GM12878 (cell line): ENCODE data around the gene PLXND1. TPM values are rescaled to one million over a fixed set of nuclear protein-coding genes. Genes with fewer than 3 reads are reported as not detected.

ENCODE experiments used
- ATAC-seq: fragments of 200-7000 bp; cut with Tn5 transposase; 3 replicates; pipeline ENCODE4 v1.9.1; 2020; ENCODE audit warnings: mild to moderate bottlenecking, moderate library complexity
- BruUV-seq: library from RNA; stranded (reverse); fragments of 400-500 nt; replicated peaks from 2 replicates; lab custom pipeline; 2021; lab: Mats Ljungman, UMichigan
- CTCF ChIA-PET: fragments of 300-600 bp; sonication (Branson Sonifier 250); formaldehyde crosslinking; extraction: SDS; loops from one replicate; lab custom pipeline; 2021; ENCODE audit warnings: inconsistent platforms; lab: Yijun Ruan, JAX
- POLR2A ChIA-PET: fragments of 350-600 bp; formaldehyde crosslinking; extraction: SDS; loops from one replicate; lab custom pipeline; 2021; ENCODE audit warnings: inconsistent platforms; lab: Charles Lee
- RAD21 ChIA-PET: fragments of 300-600 bp; sonication (Branson Sonifier 250); formaldehyde crosslinking; loops from one replicate; lab custom pipeline; 2023; ENCODE audit warnings: antibody characterized with exemption; ENCODE audit not compliant: unreplicated experiment; lab: Charles Lee
- SMC1A ChIA-PET: fragments of 300-600 bp; sonication (Branson Sonifier 250); formaldehyde crosslinking; loops from one replicate; lab custom pipeline; 2023; ENCODE audit not compliant: unreplicated experiment, uncharacterized antibody; lab: Charles Lee
- DNase-seq: peaks from one replicate; pipeline ENCODE4 v3.0.0-alpha.2; 2011; ENCODE audit warnings: low read depth, low spot score
- FAIRE-seq: peaks from 3 replicates; lab custom pipeline; 2011; peaks lifted over from hg19 to GRCh38; lab: Jason Lieb, UNC
- H2AFZ ChIP-seq: 2 replicates; pipeline ENCODE4 v1.6.0; 2011; ENCODE audit warnings: low read depth, low read length, control low read depth; ENCODE audit not compliant: control insufficient read depth
- H3K27ac ChIP-seq: 2 replicates; pipeline ENCODE4 v1.5.1; 2011; ENCODE audit warnings: control low read depth; ENCODE audit not compliant: control insufficient read depth, insufficient read depth
- H3K27me3 ChIP-seq, 2 experiments: replicated peaks in 1 of 2; 2 replicates each; pipeline versions ENCODE4 v1.6.0 to v1.6.1; 2011; ENCODE audit warnings: low read length in 1 of 2; ENCODE audit not compliant: control insufficient read depth in 2 of 2, insufficient read depth in 2 of 2
- H3K36me3 ChIP-seq, 2 experiments: 2 replicates each; pipeline ENCODE4 v1.5.1; 2011; ENCODE audit warnings: low read length in 1 of 2; ENCODE audit not compliant: control insufficient read depth in 2 of 2, insufficient read depth in 2 of 2
- H3K4me1 ChIP-seq: 2 replicates; pipeline ENCODE4 v1.6.1; 2011; ENCODE audit warnings: mild to moderate bottlenecking, low read length, moderate library complexity, mixed read lengths; ENCODE audit not compliant: control insufficient read depth, insufficient read depth
- H3K4me2 ChIP-seq: 2 replicates; pipeline ENCODE4 v1.6.0; 2011; ENCODE audit warnings: control low read depth; ENCODE audit not compliant: control insufficient read depth, insufficient read depth
- H3K4me3 ChIP-seq: fragments of 200-600 bp; sonication (generic); 2 replicates; pipeline ENCODE4 v1.5.1; 2016
- H3K79me2 ChIP-seq: 2 replicates; pipeline ENCODE4 v1.6.0; 2011; ENCODE audit warnings: low read length; ENCODE audit not compliant: control insufficient read depth, insufficient read depth
- H3K9ac ChIP-seq: 2 replicates; pipeline ENCODE4 v1.8.0; 2011; ENCODE audit warnings: low read length, control low read depth, mixed read lengths; ENCODE audit not compliant: control insufficient read depth, insufficient read depth
- H3K9me3 ChIP-seq: replicated peaks from 3 replicates; pipeline ENCODE4 v1.5.1; 2011; ENCODE audit warnings: mild to moderate bottlenecking, low read length; ENCODE audit not compliant: control insufficient read depth, insufficient read depth
- H4K20me1 ChIP-seq: 2 replicates; pipeline ENCODE4 v1.6.0; 2011; ENCODE audit not compliant: control insufficient read depth, insufficient read depth
- CBFB ChIP-seq: IDR thresholded peaks from 2 replicates; pipeline ENCODE4 v1.6.1; 2016; ENCODE audit warnings: antibody characterized with exemption, low read depth
- CREM ChIP-seq: IDR thresholded peaks from 2 replicates; pipeline ENCODE4 v1.6.1; 2014; ENCODE audit warnings: antibody characterized with exemption, low read depth
- ETV6 ChIP-seq, 2 experiments: fragments of 450-650 bp in 1 of 2; IDR thresholded peaks in 1 of 2; conservative IDR thresholded peaks in 1 of 2; 2 replicates each; pipeline ENCODE4 v1.6.1; 2014; ENCODE audit warnings: antibody characterized with exemption in 1 of 2, borderline replicate concordance in 1 of 2, low read depth in 1 of 2, mild to moderate bottlenecking in 1 of 2, moderate library complexity in 1 of 2
- FOXK2 ChIP-seq: fragments of 450-650 bp; IDR thresholded peaks from 2 replicates; pipeline ENCODE4 v1.6.1; 2017; ENCODE audit warnings: mild to moderate bottlenecking, moderate library complexity
- MEF2A ChIP-seq: IDR thresholded peaks from 2 replicates; pipeline ENCODE4 v1.6.1; 2011; ENCODE audit warnings: low read depth, mild to moderate bottlenecking, low read length, moderate library complexity; ENCODE audit not compliant: insufficient read depth
- NBN ChIP-seq: fragments of 450-650 bp; IDR thresholded peaks from 2 replicates; pipeline ENCODE4 v1.6.1; 2016
- NR2F1 ChIP-seq: fragments of 450-650 bp; conservative IDR thresholded peaks from 2 replicates; pipeline ENCODE4 v1.6.1; 2017; ENCODE audit warnings: mild to moderate bottlenecking
- PAX8 ChIP-seq: fragments of 450-650 bp; IDR thresholded peaks from 2 replicates; pipeline ENCODE4 v1.6.1; 2017; ENCODE audit warnings: mild to moderate bottlenecking, moderate library complexity
- SIN3A ChIP-seq: IDR thresholded peaks from 2 replicates; pipeline ENCODE4 v1.6.1; 2012; ENCODE audit warnings: low read depth, low read length, improper control_type of control experiment
- SIX5 ChIP-seq: IDR thresholded peaks from 2 replicates; pipeline ENCODE4 v1.6.1; 2011; ENCODE audit warnings: mild to moderate bottlenecking, low read depth, low read length, moderate library complexity; ENCODE audit not compliant: severe bottlenecking
- SREBF1 ChIP-seq: IDR thresholded peaks from 2 replicates; pipeline ENCODE4 v1.6.1; 2012; ENCODE audit warnings: mild to moderate bottlenecking, low read length
- STAT3 ChIP-seq: IDR thresholded peaks from 2 replicates; pipeline ENCODE4 v1.6.1; 2011; ENCODE audit warnings: low read depth, low read length, improper control_type of control experiment
- ZSCAN29 ChIP-seq: fragments of 450-650 bp; IDR thresholded peaks from 2 replicates; pipeline ENCODE4 v1.6.1; 2017; ENCODE audit warnings: mild to moderate bottlenecking, moderate library complexity
- WGBS: methylation state at CpG from one replicate; pipeline ENCODE4 v1.1.6; 2016; ENCODE audit warnings: low lambda C conversion rate; ENCODE audit not compliant: insufficient replicate concordance, insufficient coverage; ENCODE audit errors: missing lambda C conversion rate; 5-methylcytosine and 5-hydroxymethylcytosine counted together
- in situ Hi-C: fragments of 300-500 bp; cut with MboI; formaldehyde crosslinking; loops from 9 replicates; pipeline ENCODE4 v1.14.3; 2018; ENCODE audit warnings: mixed read lengths
- intact Hi-C: fragments of 100-400 bp; cut with micrococcal nuclease; formaldehyde crosslinking; loops from one replicate; pipeline ENCODE4 v1.14.2; 2022; ENCODE audit not compliant: unreplicated experiment
- polyA plus RNA-seq, 11 experiments: library from polyadenylated mRNA; depleted of rRNA in 4 of 11; unstranded in 6 of 11; stranded (reverse) in 5 of 11; fragments of >200 nt; fragmentation: Nextera tagmentation in 4 of 11; fragmentation: Illumina TruSeq in 1 of 11; extraction: Ambion mirVana in 4 of 11; extraction: Trizol in 1 of 11; gene quantifications; 1 replicate in 1 of 11; 2 replicates in 10 of 11; pipeline versions ENCODE4 v1.2.1 to v1.2.3, GENCODE V29; 2011 to 2016; ENCODE audit warnings: inconsistent platforms in 2 of 11, missing spikeins in 2 of 11, low read depth in 1 of 11
- total RNA-seq, 4 experiments: library from RNA; depleted of rRNA in 3 of 4; stranded (reverse); fragments of >200 nt in 3 of 4; fragmentation: Illumina TruSeq in 1 of 4; extraction: Trizol in 1 of 4; gene quantifications; 2 replicates each; pipeline versions ENCODE4 v1.2.1 to v1.2.3, GENCODE V29; 2013 to 2021
- TF ChIP-seq, protein P1 (sequence below): fragments of 450-650 bp; IDR thresholded peaks from 2 replicates; pipeline ENCODE4 v1.6.1; 2017; ENCODE audit warnings: mild to moderate bottlenecking, low read depth, inconsistent platforms; ENCODE audit not compliant: poor library complexity, severe bottlenecking
- TF ChIP-seq, protein P2 (sequence below), 3 experiments: IDR thresholded peaks in 2 of 3; conservative IDR thresholded peaks in 1 of 3; 2 replicates each; pipeline ENCODE4 v1.5.1; 2011; ENCODE audit warnings: low read depth in 3 of 3, low read length in 3 of 3, mild to moderate bottlenecking in 3 of 3, control low read depth in 2 of 3, moderate library complexity in 2 of 3, inconsistent platforms in 1 of 3, mixed read lengths in 1 of 3; ENCODE audit not compliant: control insufficient read depth in 2 of 3, insufficient read depth in 1 of 3; ENCODE audit errors: extremely low read depth in 1 of 3
- TF ChIP-seq, protein P3 (sequence below): IDR thresholded peaks from 2 replicates; pipeline ENCODE4 v1.6.1; 2012; ENCODE audit warnings: mild to moderate bottlenecking, low read depth, low read length

Gene PLXND1
- total and polyA plus RNA-seq, 10 of the 15 experiments (the other 5 are each of a cell fraction or from before 2014, with no cell fraction given): 0.01 to 2.3 (median 0.72) TPM; not detected in 7

DNA sequence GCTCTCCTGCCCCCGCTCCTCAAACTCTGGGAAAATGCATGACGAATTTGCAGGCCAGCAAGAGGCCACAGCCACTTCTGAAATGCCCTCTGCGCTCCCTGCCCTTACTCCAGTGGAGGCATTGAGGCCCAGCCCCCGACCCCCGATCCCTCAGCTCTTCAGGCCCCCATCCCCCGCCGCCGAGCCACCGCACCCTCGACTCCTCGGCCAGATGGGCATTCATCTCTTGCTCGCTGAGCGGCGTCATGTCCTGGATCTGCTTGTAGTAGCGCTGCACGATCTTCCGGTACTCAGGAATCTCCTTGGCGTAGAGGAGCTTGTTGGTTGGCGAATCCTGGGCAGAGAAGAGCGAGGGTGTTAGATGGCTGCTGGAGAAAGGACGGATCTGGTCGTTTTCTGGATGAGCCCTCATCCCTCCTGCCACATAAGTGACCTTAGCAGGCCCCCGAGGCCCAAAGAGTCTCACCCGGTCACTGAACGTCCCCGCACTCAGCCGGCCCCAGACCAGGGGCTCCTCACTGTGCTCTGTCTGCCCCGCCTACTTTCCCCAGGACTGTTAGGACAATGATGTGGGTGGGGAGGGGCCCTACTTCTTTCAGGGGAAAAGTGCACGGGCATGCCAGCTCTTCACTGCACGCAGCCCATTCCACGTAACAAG, 49.5 kb downstream of the PLXND1 start:
- no peaks in the 10 kb centered on the region for H3K79me2 ChIP-seq
- H3K9ac ChIP-seq: no peak overlapping the region
- FAIRE-seq: no peak
- no peak for ATAC-seq
- CTCF ChIA-PET: no interaction called here
- H4K20me1 ChIP-seq: no peaks in the 10 kb centered on the region
- H3K36me3 ChIP-seq: no peaks in the 10 kb centered on the region
- in situ Hi-C loops (no loop called here), intact Hi-C loops (no loop called here)
- H3K27me3 ChIP-seq: peaks cover 2 to 5% of the 10 kb centered on the region in 2 experiments; a peak in 3 of 4 replicates
- H3K4me2 ChIP-seq: no peak overlapping the region
- H3K4me1 ChIP-seq: no peaks in the 10 kb centered on the region
- RAD21 ChIA-PET: no interaction called here
- no peak overlapping the region for H2AFZ ChIP-seq
- SMC1A ChIA-PET: interaction anchor here (1.3 kb wide), 1 partner anchor 178 kb away, joined by 4 read pairs; no protein-coding TSS in a partner anchor
- no peak overlapping the region for H3K27ac ChIP-seq
- BruUV-seq: no TSS peak
- no peaks in the 10 kb centered on the region for H3K9me3 ChIP-seq
- 51% methylated on average over 24 of the region's 31 CpGs for WGBS
- no peak overlapping the region for H3K4me3 ChIP-seq
- no peak for DNase-seq
- POLR2A ChIA-PET: no interaction called here
- TF ChIP-seq ZSCAN29 (no peak), FOXK2 (no peak), MEF2A (no peak), ETV6 (conservative IDR thresholded peaks at IDR 0.05 in 1 of 2, IDR thresholded peaks at IDR 0.05 in 1 of 2; ENCODE audit: borderline replicate concordance in 1 of 2, low read depth in 1 of 2) (no peak), CREM (no peak), SIX5 (no peak), NBN (no peak), PAX8 (no peak), SIN3A (no peak), CBFB (no peak), SREBF1 (no peak), NR2F1 (no peak), STAT3 (no peak)
- TF ChIP-seq, protein P1, sequence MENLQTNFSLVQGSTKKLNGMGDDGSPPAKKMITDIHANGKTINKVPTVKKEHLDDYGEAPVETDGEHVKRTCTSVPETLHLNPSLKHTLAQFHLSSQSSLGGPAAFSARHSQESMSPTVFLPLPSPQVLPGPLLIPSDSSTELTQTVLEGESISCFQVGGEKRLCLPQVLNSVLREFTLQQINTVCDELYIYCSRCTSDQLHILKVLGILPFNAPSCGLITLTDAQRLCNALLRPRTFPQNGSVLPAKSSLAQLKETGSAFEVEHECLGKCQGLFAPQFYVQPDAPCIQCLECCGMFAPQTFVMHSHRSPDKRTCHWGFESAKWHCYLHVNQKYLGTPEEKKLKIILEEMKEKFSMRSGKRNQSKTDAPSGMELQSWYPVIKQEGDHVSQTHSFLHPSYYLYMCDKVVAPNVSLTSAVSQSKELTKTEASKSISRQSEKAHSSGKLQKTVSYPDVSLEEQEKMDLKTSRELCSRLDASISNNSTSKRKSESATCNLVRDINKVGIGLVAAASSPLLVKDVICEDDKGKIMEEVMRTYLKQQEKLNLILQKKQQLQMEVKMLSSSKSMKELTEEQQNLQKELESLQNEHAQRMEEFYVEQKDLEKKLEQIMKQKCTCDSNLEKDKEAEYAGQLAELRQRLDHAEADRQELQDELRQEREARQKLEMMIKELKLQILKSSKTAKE: no peak
- TF ChIP-seq, protein P2, sequence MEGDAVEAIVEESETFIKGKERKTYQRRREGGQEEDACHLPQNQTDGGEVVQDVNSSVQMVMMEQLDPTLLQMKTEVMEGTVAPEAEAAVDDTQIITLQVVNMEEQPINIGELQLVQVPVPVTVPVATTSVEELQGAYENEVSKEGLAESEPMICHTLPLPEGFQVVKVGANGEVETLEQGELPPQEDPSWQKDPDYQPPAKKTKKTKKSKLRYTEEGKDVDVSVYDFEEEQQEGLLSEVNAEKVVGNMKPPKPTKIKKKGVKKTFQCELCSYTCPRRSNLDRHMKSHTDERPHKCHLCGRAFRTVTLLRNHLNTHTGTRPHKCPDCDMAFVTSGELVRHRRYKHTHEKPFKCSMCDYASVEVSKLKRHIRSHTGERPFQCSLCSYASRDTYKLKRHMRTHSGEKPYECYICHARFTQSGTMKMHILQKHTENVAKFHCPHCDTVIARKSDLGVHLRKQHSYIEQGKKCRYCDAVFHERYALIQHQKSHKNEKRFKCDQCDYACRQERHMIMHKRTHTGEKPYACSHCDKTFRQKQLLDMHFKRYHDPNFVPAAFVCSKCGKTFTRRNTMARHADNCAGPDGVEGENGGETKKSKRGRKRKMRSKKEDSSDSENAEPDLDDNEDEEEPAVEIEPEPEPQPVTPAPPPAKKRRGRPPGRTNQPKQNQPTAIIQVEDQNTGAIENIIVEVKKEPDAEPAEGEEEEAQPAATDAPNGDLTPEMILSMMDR (IDR thresholded peaks at IDR 0.05 in 2 of 3, conservative IDR thresholded peaks at IDR 0.05 in 1 of 3; ENCODE audit: control insufficient read depth in 2 of 3, extremely low read depth in 1 of 3, insufficient read depth in 1 of 3, low read depth in 3 of 3, low read length in 3 of 3): no peak
- TF ChIP-seq, protein P3, sequence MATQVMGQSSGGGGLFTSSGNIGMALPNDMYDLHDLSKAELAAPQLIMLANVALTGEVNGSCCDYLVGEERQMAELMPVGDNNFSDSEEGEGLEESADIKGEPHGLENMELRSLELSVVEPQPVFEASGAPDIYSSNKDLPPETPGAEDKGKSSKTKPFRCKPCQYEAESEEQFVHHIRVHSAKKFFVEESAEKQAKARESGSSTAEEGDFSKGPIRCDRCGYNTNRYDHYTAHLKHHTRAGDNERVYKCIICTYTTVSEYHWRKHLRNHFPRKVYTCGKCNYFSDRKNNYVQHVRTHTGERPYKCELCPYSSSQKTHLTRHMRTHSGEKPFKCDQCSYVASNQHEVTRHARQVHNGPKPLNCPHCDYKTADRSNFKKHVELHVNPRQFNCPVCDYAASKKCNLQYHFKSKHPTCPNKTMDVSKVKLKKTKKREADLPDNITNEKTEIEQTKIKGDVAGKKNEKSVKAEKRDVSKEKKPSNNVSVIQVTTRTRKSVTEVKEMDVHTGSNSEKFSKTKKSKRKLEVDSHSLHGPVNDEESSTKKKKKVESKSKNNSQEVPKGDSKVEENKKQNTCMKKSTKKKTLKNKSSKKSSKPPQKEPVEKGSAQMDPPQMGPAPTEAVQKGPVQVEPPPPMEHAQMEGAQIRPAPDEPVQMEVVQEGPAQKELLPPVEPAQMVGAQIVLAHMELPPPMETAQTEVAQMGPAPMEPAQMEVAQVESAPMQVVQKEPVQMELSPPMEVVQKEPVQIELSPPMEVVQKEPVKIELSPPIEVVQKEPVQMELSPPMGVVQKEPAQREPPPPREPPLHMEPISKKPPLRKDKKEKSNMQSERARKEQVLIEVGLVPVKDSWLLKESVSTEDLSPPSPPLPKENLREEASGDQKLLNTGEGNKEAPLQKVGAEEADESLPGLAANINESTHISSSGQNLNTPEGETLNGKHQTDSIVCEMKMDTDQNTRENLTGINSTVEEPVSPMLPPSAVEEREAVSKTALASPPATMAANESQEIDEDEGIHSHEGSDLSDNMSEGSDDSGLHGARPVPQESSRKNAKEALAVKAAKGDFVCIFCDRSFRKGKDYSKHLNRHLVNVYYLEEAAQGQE: no peak
